ENCODE measurements around the gene BLOC1S6. TPM values are rescaled to one million over a fixed set of nuclear protein-coding genes. Genes with fewer than 3 reads are reported as not detected.

BLOC1S6 gene
- total RNA-seq, 2 donors from 2014 or later, result 43.7 to 54.5 TPM

GRCh38 chr15:45611305-45611704 is 24.1 kb downstream of the BLOC1S6 start:
- no peak for ATAC-seq (replicated peaks)
- H3K27me3 Mint-ChIP-seq, result no peaks in the 10 kb centered on the region
- H3K27ac Mint-ChIP-seq, result no peak overlapping the region
- H3K36me3 Mint-ChIP-seq (ENCODE audit: low read depth), result peaks cover 37% of the 10 kb centered on the region
- H3K4me3 Mint-ChIP-seq, result no peak overlapping the region
- no peaks in the 10 kb centered on the region for H3K9me3 Mint-ChIP-seq
- H3K4me1 Mint-ChIP-seq, result peaks cover 6% of the 10 kb centered on the region

GRCh38 chr15:45612790-45613415 is 25.7 kb downstream of the BLOC1S6 start:
- H3K4me1 Mint-ChIP-seq, result peaks cover 6% of the 10 kb centered on the region
- H3K9me3 Mint-ChIP-seq, result no peaks in the 10 kb centered on the region
- peaks cover 21% of the 10 kb centered on the region for H3K36me3 Mint-ChIP-seq (ENCODE audit: low read depth)
- H3K4me3 Mint-ChIP-seq, result peak overlapping the region; percentile 40
- peak overlapping the region; percentile 51 for H3K27ac Mint-ChIP-seq
- H3K27me3 Mint-ChIP-seq, result no peaks in the 10 kb centered on the region
- peak; percentile 70 for ATAC-seq (replicated peaks)

- no peak overlapping the region for H3K4me3 Mint-ChIP-seq
- H3K36me3 Mint-ChIP-seq (ENCODE audit: low read depth), result no peaks in the 10 kb centered on the region
- no peak overlapping the region for H3K27ac Mint-ChIP-seq
- no peaks in the 10 kb centered on the region for H3K27me3 Mint-ChIP-seq
- H3K9me3 Mint-ChIP-seq, result no peaks in the 10 kb centered on the region
- peaks cover 6% of the 10 kb centered on the region for H3K4me1 Mint-ChIP-seq
- no peak for ATAC-seq (replicated peaks)
These were observed 29.7 kb downstream of the BLOC1S6 start for GRCh38 chr15:45616901-45617323.

GRCh38 chr15:45618813-45619212 is 31.6 kb downstream of the BLOC1S6 start:
- Mint-ChIP-seq H3K4me1 (no peaks in the 10 kb centered on the region), H3K9me3 (no peaks in the 10 kb centered on the region), H3K36me3 (ENCODE audit: low read depth) (no peaks in the 10 kb centered on the region), H3K27ac (no peak overlapping the region), H3K27me3 (no peaks in the 10 kb centered on the region), H3K4me3 (no peak overlapping the region)
- ATAC-seq (replicated peaks), result peak; percentile 43

DNA sequence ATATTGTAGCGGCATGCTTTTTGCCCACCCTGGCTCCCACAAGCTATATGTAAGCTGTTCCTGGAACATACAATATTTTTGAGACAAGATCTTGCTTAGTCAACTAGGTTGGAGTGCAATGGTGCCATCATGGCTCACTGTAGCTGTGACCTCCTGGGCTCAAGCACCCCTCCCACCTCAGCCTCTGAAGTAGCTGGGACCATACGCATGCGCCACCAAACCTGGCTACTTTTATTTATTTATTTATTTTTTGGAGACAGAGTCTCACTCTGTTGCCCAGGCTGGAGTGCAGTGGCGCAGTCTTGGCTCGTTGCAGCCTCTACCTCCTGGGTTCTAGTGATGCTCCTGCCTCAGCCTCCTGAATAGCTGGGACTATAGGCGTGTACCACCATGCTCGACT is 41.0 kb downstream of the BLOC1S6 start:
- Mint-ChIP-seq H3K4me1 (peaks cover 10% of the 10 kb centered on the region), H3K9me3 (peaks cover 18% of the 10 kb centered on the region), H3K27me3 (no peaks in the 10 kb centered on the region), H3K36me3 (ENCODE audit: low read depth) (no peaks in the 10 kb centered on the region), H3K4me3 (no peak overlapping the region), H3K27ac (no peak overlapping the region)
- ATAC-seq (replicated peaks), result no peak

- ATAC-seq (replicated peaks), result no peak
- Mint-ChIP-seq H3K27ac (peak overlapping the region; percentile 27), H3K4me1 (peaks cover 10% of the 10 kb centered on the region), H3K4me3 (peak overlapping the region; percentile 9), H3K9me3 (peaks cover 15% of the 10 kb centered on the region), H3K27me3 (no peaks in the 10 kb centered on the region), H3K36me3 (ENCODE audit: low read depth) (peaks cover 10% of the 10 kb centered on the region)
These were observed 43.9 kb downstream of the BLOC1S6 start for GRCh38 chr15:45630917-45631691.

GRCh38 chr15:45631776-45632175 is 44.6 kb downstream of the BLOC1S6 start:
- H3K4me3 Mint-ChIP-seq, result peak overlapping the region; percentile 9
- H3K27me3 Mint-ChIP-seq, result no peaks in the 10 kb centered on the region
- peaks cover 17% of the 10 kb centered on the region for H3K36me3 Mint-ChIP-seq (ENCODE audit: low read depth)
- no peak for ATAC-seq (replicated peaks)
- H3K27ac Mint-ChIP-seq, result peak overlapping the region; percentile 27
- peaks cover 10% of the 10 kb centered on the region for H3K4me1 Mint-ChIP-seq
- peaks cover 9% of the 10 kb centered on the region for H3K9me3 Mint-ChIP-seq

DNA sequence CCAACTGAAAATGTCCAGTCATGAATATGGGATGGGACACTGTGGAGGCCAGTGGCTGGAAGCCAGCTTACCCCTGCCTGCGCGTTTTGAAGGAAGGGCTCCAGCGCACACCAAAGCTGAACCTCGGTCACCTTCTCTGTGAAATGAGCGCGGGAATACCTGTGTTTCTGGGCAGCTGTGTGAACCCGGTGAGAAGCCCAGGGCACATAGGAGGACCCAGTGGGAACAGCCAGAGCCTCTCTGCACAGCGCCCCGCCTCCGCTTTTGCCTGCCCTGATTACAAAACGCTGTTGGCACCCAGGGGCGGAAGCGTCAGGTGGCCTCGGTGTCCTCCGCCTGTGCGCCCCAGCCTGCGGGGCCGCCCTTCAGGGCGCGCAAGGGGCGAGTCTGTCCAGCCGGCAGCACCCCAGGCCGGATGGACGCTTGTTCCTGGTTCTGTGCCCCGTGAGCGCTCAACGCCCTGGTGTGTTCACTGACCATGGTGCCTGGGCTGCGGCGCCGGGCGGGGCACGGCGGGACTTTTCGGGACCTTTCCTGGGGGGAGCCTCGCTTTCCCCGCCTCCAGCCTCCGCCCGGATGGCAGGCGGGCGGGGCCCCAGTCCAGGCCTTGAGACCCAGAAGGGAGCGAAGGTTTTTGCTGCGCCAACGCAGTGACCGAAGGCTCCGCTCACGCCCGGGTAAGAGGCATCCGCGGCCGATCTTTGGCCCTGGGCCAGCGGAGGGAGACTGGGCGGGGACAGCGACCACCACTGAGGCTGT is 47.4 kb downstream of the BLOC1S6 start, which contains the start of gene SQOR:
SQOR (plus strand) TSS at position 598 of the 759 bp plus-strand sequence. CDS start 23,895 bp downstream, outside the sequence.
- H3K4me1 Mint-ChIP-seq, result peaks cover 28% of the 10 kb centered on the region
- H3K27me3 Mint-ChIP-seq, result no peaks in the 10 kb centered on the region
- peak within 1 kb of the TSS; percentile 95 for H3K27ac Mint-ChIP-seq
- peaks cover 3% of the 10 kb centered on the region for H3K9me3 Mint-ChIP-seq
- peaks cover 46% of the 10 kb centered on the region for H3K36me3 Mint-ChIP-seq (ENCODE audit: low read depth)
- peak; percentile 75 for ATAC-seq (replicated peaks)
- H3K4me3 Mint-ChIP-seq, result peak within 1 kb of the TSS; percentile 97

GRCh38 chr15:45635191-45635638 is 48.0 kb downstream of the BLOC1S6 start:
- Mint-ChIP-seq H3K4me3 (peak overlapping the region; percentile 97), H3K4me1 (peaks cover 35% of the 10 kb centered on the region), H3K36me3 (ENCODE audit: low read depth) (peaks cover 52% of the 10 kb centered on the region), H3K27ac (peak overlapping the region; percentile 95), H3K27me3 (no peaks in the 10 kb centered on the region), H3K9me3 (peaks cover 7% of the 10 kb centered on the region)
- peak; percentile 55 for ATAC-seq (replicated peaks)

DNA sequence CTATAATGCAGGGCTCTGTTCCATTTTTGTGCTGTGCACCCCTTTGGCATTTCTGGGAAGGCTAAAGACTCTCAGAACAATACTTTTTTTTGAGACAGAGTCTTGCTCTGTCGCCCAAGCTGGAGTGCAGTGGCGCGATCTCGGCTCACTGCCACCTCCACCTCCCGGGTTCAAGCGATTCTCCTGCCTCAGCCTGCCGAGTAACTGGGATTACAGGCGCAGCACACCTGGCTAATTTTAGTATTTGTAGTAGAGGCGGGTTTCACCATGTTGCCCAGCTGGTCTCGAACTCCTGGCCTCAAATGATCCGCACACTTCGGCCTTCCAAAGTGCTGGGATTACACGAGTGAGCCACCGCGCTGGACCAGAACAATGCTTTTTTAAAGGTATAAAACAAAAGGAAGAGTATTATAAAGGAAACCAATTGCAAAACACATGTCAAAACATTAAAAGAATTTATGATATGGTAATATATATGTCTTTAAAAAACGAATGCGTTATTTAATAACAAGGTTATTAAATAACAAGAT is 48.6 kb downstream of the BLOC1S6 start:
- H3K4me1 Mint-ChIP-seq, result peaks cover 40% of the 10 kb centered on the region
- peak overlapping the region; percentile 95 for H3K27ac Mint-ChIP-seq
- H3K4me3 Mint-ChIP-seq, result peak overlapping the region; percentile 97
- no peak for ATAC-seq (replicated peaks)
- peaks cover 58% of the 10 kb centered on the region for H3K36me3 Mint-ChIP-seq (ENCODE audit: low read depth)
- H3K27me3 Mint-ChIP-seq, result no peaks in the 10 kb centered on the region
- peaks cover 7% of the 10 kb centered on the region for H3K9me3 Mint-ChIP-seq

DNA sequence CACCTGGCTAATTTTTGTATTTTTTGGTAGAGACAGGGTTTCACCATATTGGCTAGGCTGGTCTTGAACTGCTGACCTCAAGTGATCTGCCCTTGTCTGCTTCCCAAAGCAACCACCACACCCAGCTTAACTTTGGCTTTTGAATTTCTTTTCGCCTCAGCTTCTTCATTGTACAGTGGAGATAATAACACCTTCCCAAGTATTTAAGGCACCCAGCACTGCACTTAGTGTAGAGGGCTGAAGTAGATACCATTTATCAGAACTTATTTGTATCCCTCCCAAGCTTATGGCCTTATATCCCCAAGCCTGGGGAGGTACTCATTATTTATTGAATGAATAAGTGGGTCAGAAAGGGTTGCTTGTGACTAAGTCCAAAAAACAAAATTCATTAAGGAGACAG is 50.0 kb downstream of the BLOC1S6 start:
- Mint-ChIP-seq H3K4me1 (peaks cover 43% of the 10 kb centered on the region), H3K36me3 (ENCODE audit: low read depth) (peaks cover 71% of the 10 kb centered on the region), H3K27me3 (no peaks in the 10 kb centered on the region), H3K4me3 (peak overlapping the region; percentile 97), H3K27ac (peak overlapping the region; percentile 95), H3K9me3 (peaks cover 7% of the 10 kb centered on the region)
- peak; percentile 27 for ATAC-seq (replicated peaks)

DNA sequence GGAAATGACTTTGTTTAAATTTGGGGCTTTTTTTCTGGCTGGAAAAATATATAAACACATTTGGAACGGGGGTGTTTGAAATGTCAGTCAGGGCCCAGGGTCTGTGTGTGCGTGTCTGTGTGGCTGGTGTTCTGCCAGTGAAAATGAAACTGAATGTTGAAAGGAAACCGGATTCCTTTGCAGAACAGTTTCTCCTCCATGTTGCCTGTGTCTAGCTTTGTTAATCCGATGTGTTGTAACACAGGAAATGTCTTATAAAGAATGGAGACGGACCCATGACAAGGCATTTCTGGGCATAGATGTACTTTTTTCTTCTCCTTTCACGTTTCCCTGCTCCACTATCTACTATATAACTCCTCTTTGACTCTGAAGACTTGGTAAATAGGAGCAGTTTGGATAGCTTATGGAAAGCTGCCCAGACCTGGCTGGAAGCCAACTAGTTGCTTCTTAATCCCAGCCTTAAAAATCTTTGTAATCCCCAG is 50.4 kb downstream of the BLOC1S6 start:
- Mint-ChIP-seq H3K9me3 (peaks cover 7% of the 10 kb centered on the region), H3K27ac (peak overlapping the region; percentile 95), H3K36me3 (ENCODE audit: low read depth) (peaks cover 75% of the 10 kb centered on the region), H3K27me3 (no peaks in the 10 kb centered on the region), H3K4me3 (peak overlapping the region; percentile 97), H3K4me1 (peaks cover 48% of the 10 kb centered on the region)
- ATAC-seq (replicated peaks), result peak; percentile 53

DNA sequence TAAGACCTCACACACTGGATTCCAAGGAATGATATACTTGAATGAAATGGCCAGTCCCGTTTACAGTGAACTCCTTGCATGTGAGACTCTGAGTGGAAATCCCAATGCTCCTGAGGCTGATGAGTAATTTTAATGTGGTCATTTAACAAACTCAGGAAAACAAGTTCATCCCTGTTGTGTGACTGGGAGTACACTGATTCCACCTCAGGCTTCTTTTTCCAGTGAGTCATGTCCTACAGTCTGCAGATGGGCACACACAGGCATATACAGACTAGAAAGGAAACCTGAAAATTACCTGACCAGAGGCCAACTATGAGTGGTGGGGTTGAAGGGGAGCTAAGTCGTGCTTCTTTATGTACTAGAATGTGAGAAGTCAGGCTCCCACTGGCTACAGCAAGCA is 53.4 kb downstream of the BLOC1S6 start:
- Mint-ChIP-seq H3K9me3 (peaks cover 7% of the 10 kb centered on the region), H3K4me1 (peaks cover 69% of the 10 kb centered on the region), H3K27ac (peak overlapping the region; percentile 95), H3K4me3 (peak overlapping the region; percentile 97), H3K27me3 (no peaks in the 10 kb centered on the region), H3K36me3 (ENCODE audit: low read depth) (peaks cover 99% of the 10 kb centered on the region)
- peak; percentile 47 for ATAC-seq (replicated peaks)

DNA sequence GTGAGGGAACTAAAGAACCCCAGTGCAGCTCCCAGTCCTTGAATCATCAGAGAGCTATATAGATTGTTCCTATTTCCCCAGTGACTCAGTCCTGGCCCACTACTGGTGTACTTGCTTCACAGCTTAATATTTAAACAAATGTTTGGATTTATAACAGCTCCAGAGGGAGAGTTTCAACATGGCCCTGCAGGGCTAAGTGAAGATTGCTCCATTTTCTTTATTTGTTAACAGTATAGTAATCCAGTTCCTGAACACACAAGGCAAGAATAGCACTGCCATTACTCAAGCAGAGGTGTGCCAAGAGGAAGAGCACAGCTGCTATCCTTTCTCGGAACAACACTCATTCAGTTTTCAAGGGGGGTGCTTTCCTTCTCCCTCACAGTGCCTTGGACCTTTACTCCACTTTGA is 54.2 kb downstream of the BLOC1S6 start:
- ATAC-seq (replicated peaks), result peak; percentile 41
- Mint-ChIP-seq H3K9me3 (peaks cover 7% of the 10 kb centered on the region), H3K4me3 (peak overlapping the region; percentile 97), H3K27me3 (no peaks in the 10 kb centered on the region), H3K36me3 (ENCODE audit: low read depth) (peaks cover 99% of the 10 kb centered on the region), H3K27ac (peak overlapping the region; percentile 95), H3K4me1 (peaks cover 76% of the 10 kb centered on the region)
